Esophagus muscularis mucosa (tissue), 4 donors: ENCODE measurements around the gene GTF2A2. TPM values are rescaled to one million over a fixed set of nuclear protein-coding genes. Genes with fewer than 3 reads are reported as not detected.

Experiments
- DNase-seq: peaks from one replicate; pipeline ENCODE4 v3.0.0-alpha.2; 2017; ENCODE audit errors: extremely low spot score
- H3K27ac ChIP-seq, 4 donors: fragments of 200-600 bp; sonication (generic); replicated peaks in 1 of 4; 1 replicate in 3 of 4; 2 replicates in 1 of 4; pipeline ENCODE4 v1.5.1; 2016 to 2019; ENCODE audit warnings: mild to moderate bottlenecking in 1 of 4
- H3K27me3 ChIP-seq, 4 donors: fragments of 200-600 bp; sonication (generic); one replicate each; pipeline versions ENCODE4 v1.5.1 to v1.6.0; 2016 to 2019
- H3K36me3 ChIP-seq, 4 donors: fragments of 200-600 bp; sonication (generic); one replicate each; pipeline ENCODE4 v1.5.1; 2016 to 2019
- H3K4me1 ChIP-seq, 4 donors: fragments of 200-600 bp; sonication (generic); one replicate each; pipeline ENCODE4 v1.5.1; 2016 to 2019
- H3K4me3 ChIP-seq, 4 donors: fragments of 200-600 bp; sonication (generic); 1 replicate in 2 of 4; 2 replicates in 2 of 4; pipeline ENCODE4 v1.5.1; 2016 to 2019; ENCODE audit warnings: mild to moderate bottlenecking in 4 of 4, moderate library complexity in 1 of 4
- H3K9me3 ChIP-seq, 4 donors: fragments of 200-600 bp; sonication (generic); 1 replicate in 3 of 4; 2 replicates in 1 of 4; pipeline ENCODE4 v1.5.1; 2016 to 2019
- CTCF ChIP-seq, 3 experiments: fragments of 200-600 bp in 2 of 3; fragments of 450-650 bp in 1 of 3; sonication (generic) in 2 of 3; IDR thresholded peaks; one replicate each; pipeline ENCODE4 v1.5.1; 2017 to 2019; ENCODE audit warnings: antibody characterized with exemption in 3 of 3, mild to moderate bottlenecking in 2 of 3, moderate library complexity in 1 of 3
- EP300 ChIP-seq: sonication (generic); formaldehyde crosslinking; IDR thresholded peaks from one replicate; pipeline ENCODE4 v1.6.1; 2017; ENCODE audit warnings: antibody characterized with exemption
- POLR2A ChIP-seq: fragments of 450-650 bp; IDR thresholded peaks from one replicate; pipeline ENCODE4 v1.6.1; 2017; ENCODE audit warnings: antibody characterized with exemption, moderate library complexity, mild to moderate bottlenecking, low read depth
- POLR2AphosphoS5 ChIP-seq, 2 donors: sonication (generic); formaldehyde crosslinking; IDR thresholded peaks; one replicate each; pipeline ENCODE4 v1.6.1; 2017; ENCODE audit warnings: antibody characterized with exemption in 2 of 2
- WGBS: methylation state at CpG from one replicate; pipeline ENCODE4 v1.1.5; 2018; 5-methylcytosine and 5-hydroxymethylcytosine counted together
- intact Hi-C: fragments of 100-400 bp; cut with DNase I; formaldehyde crosslinking; loops from one replicate; pipeline ENCODE4 v1.15.1; 2023
- total RNA-seq, 4 donors: library from RNA; depleted of rRNA; stranded (reverse); fragments of >200 nt; gene quantifications; one replicate each; pipeline versions ENCODE4 v1.1.0 to v1.2.1, GENCODE V29; 2016

The GTF2A2 gene
- total RNA-seq, 4 donors from 2014 or later, result 48.5 to 56.3 (median 51.3) TPM

- no peak overlapping the region for H3K4me3 ChIP-seq
- peaks cover 0 to 10% (median 0%) of the 10 kb centered on the region in 4 donors for H3K27me3 ChIP-seq
- H3K27ac ChIP-seq, result no peak overlapping the region
- no peak for DNase-seq
- intact Hi-C loops, result no loop called here
- no peaks in the 10 kb centered on the region for H3K36me3 ChIP-seq
- WGBS, result 61% methylated on average over 3 of the region's 3 CpGs
- TF ChIP-seq POLR2AphosphoS5 (IDR thresholded peaks at IDR 0.05) (no peak), POLR2A (no peak), CTCF (IDR thresholded peaks at IDR 0.05) (no peak), EP300 (no peak)
- H3K9me3 ChIP-seq, result no peaks in the 10 kb centered on the region
- no peaks in the 10 kb centered on the region for H3K4me1 ChIP-seq
Observed at GRCh38 chr15:59594493-59594942, 62.8 kb downstream of the GTF2A2 start.

GRCh38 chr15:59591356-59591755 is 66.0 kb downstream of the GTF2A2 start:
- Histone ChIP-seq H3K27me3 (peaks cover 0 to 11% (median 0%) of the 10 kb centered on the region in 4 donors), H3K4me1 (no peaks in the 10 kb centered on the region), H3K4me3 (no peak overlapping the region), H3K27ac (no peak overlapping the region), H3K36me3 (no peaks in the 10 kb centered on the region), H3K9me3 (no peaks in the 10 kb centered on the region)
- TF ChIP-seq POLR2A, result no peak
- no peak for DNase-seq
- 65% methylated on average over 2 of the region's 2 CpGs for WGBS
- intact Hi-C loops, result no loop called here

- DNase-seq, result no peak
- Histone ChIP-seq H3K27ac (no peak overlapping the region), H3K36me3 (no peaks in the 10 kb centered on the region), H3K4me1 (no peaks in the 10 kb centered on the region), H3K4me3 (no peak overlapping the region), H3K27me3 (peaks cover 0 to 11% (median 0%) of the 10 kb centered on the region in 4 donors), H3K9me3 (no peaks in the 10 kb centered on the region)
- TF ChIP-seq CTCF (IDR thresholded peaks at IDR 0.05) (no peak), POLR2A (no peak), EP300 (no peak), POLR2AphosphoS5 (IDR thresholded peaks at IDR 0.05) (no peak)
- WGBS, result 82% methylated on average over 7 of the region's 7 CpGs
- intact Hi-C loops, result no loop called here
Observed at GRCh38 chr15:59590027-59590426, 67.3 kb downstream of the GTF2A2 start.

Other genes with a start within 250 kb of the GTF2A2 start
- 1 to 10 TPM in 2 of 4 donors, under 1 TPM in 2; 0.33 to 1.2 (median 0.84) TPM for gene FAM81A, start 219.3 kb downstream of the GTF2A2 start, total RNA-seq
- gene GCNT3, start 45.7 kb downstream of the GTF2A2 start, total RNA-seq, result 1 to 10 TPM in 1 of 4 donors, under 1 TPM in 1, not detected in 2; 0.69 to 2.9 TPM
- 100 to 1,000 TPM; 152 to 270 (median 196) TPM for gene BNIP2, start 31.8 kb upstream of the GTF2A2 start, total RNA-seq